Epithelial cell of umbilical artery (primary cell): Measurements from ENCODE around the gene HASPIN. TPM values are rescaled to one million over a fixed set of nuclear protein-coding genes. Genes with fewer than 3 reads are reported as not detected.

ENCODE experiments used
- total RNA-seq: library from RNA; depleted of rRNA; stranded (reverse); fragments of >200 nt; gene quantifications from 2 replicates; pipeline ENCODE4 v1.2.3, GENCODE V29; 2014

HASPIN gene
- total RNA-seq: 7.5 and 11.7 TPM in 2 replicates

DNA sequence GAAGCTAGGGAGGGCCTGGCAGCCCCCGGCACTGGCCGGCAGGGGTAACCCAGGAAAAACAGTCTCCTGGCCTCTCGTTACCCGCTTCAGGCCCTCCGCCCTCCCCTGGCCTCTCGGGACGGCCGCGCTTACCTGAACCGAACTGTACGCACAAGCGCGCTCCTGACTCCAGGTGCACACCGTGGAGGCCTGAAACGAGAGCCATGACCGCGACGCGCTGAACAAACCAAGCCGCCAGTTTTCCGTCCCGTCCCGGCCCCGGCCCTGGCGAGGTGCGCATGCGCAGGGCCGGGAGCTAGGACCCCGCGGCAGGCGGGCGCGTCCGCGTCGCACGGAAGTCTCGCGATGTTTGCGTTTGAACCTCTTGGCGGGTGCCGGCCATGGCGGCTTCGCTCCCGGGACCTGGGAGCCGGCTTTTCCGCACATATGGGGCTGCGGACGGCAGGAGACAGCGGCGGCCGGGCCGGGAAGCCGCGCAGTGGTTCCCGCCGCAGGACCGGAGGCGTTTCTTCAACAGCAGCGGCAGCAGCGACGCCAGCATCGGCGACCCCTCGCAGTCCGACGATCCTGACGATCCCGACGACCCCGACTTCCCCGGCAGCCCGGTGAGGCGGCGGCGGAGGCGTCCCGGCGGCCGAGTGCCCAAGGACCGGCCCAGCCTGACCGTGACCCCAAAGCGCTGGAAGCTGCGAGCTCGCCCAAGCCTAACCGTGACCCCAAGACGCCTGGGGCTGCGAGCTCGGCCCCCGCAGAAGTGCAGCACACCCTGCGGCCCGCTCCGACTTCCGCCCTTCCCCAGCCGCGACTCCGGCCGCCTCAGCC, at the start of gene HASPIN:
TSS of gene HASPIN (plus strand) at position 348 of the 822 bp plus-strand sequence. CDS start at position 381, 33 bp downstream.

DNA sequence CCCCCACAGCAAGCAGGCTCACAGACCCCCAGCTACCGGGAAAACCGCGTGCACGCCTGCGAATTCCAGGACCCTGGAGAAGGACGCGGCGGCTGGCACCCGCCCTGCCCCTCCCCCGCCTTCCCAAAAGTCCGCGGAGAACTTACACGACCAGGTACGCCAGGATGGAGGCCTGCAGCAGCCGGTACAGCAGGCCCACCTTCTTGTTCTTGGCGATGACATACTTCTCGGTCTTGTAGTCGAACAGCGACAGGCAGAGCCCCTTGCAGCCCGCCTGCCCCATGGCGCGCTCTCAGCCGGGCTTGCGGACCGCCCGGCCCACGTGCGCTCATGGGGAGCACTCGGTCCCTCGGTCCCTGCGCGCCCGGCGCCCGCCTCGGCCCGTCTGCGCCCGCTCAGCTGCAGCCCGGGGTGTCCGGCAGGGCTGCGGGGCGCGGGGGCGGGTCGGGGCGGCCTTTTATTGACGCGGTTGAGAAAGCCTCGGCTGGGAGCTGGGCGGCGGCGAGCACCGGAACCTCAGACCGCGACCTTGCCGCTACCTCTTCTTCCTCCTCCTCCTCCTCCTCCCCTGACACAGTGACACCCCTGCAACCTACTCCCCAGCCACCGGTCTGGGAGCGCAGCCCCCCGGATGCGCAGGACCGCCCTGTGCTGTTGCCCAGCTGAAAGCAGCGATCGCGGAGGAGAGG, 27.8 kb upstream of the HASPIN start, which contains the start of gene P2RX5:
TSS of gene P2RX5 (minus strand) at position 433 of the 689 bp plus-strand sequence. CDS start at position 283, 150 bp downstream.

Other genes with a start within 250 kb of the HASPIN start
- gene ASPA, start 247.9 kb upstream of the HASPIN start, total RNA-seq: under 0.01 TPM in 1 of 2 replicates, not detected in the other
- under 0.01 TPM in 1 of 2 replicates, not detected in the other for gene TRPV3, start 166.1 kb upstream of the HASPIN start, total RNA-seq
- gene TRPV1, start 114.5 kb upstream of the HASPIN start, total RNA-seq: 0.32 and 0.76 TPM in 2 replicates
- gene SHPK, start 87.7 kb upstream of the HASPIN start, total RNA-seq: 12.3 and 15.8 TPM in 2 replicates
- gene CTNS, start 87.1 kb upstream of the HASPIN start, total RNA-seq: 17.9 and 21.7 TPM in 2 replicates
- 156 and 263 TPM in 2 replicates for gene TAX1BP3, start 55.3 kb upstream of the HASPIN start, total RNA-seq
- gene EMC6, start 55.1 kb upstream of the HASPIN start, total RNA-seq: 14.6 and 41.6 TPM in 2 replicates
- 0.32 and 1.4 TPM in 2 replicates for gene P2RX5, start 27.7 kb upstream of the HASPIN start, total RNA-seq
- gene ITGAE, start 77.3 kb downstream of the HASPIN start, total RNA-seq: 27.3 and 28.7 TPM in 2 replicates
- 15.9 and 21.6 TPM in 2 replicates for gene NCBP3, start 122.3 kb downstream of the HASPIN start, total RNA-seq
- 3.2 and 3.3 TPM in 2 replicates for gene CAMKK1, start 169.2 kb downstream of the HASPIN start, total RNA-seq
- not detected in 2 replicates for gene P2RX1, start 192.6 kb downstream of the HASPIN start, total RNA-seq
- under 0.01 and 1.1 TPM in 2 replicates for gene ATP2A3, start 240.5 kb downstream of the HASPIN start, total RNA-seq